Melanocyte of skin (primary cell): Measurements from ENCODE around the gene GNGT2. TPM values are rescaled to one million over a fixed set of nuclear protein-coding genes. Genes with fewer than 3 reads are reported as not detected.

Source experiments
- total RNA-seq, 2 donors: library from RNA; depleted of rRNA; stranded (reverse); fragments of >200 nt; gene quantifications; 2 replicates each; pipeline ENCODE4 v1.2.3, GENCODE V29; 2012

GNGT2 gene
- not detected for total RNA-seq

DNA sequence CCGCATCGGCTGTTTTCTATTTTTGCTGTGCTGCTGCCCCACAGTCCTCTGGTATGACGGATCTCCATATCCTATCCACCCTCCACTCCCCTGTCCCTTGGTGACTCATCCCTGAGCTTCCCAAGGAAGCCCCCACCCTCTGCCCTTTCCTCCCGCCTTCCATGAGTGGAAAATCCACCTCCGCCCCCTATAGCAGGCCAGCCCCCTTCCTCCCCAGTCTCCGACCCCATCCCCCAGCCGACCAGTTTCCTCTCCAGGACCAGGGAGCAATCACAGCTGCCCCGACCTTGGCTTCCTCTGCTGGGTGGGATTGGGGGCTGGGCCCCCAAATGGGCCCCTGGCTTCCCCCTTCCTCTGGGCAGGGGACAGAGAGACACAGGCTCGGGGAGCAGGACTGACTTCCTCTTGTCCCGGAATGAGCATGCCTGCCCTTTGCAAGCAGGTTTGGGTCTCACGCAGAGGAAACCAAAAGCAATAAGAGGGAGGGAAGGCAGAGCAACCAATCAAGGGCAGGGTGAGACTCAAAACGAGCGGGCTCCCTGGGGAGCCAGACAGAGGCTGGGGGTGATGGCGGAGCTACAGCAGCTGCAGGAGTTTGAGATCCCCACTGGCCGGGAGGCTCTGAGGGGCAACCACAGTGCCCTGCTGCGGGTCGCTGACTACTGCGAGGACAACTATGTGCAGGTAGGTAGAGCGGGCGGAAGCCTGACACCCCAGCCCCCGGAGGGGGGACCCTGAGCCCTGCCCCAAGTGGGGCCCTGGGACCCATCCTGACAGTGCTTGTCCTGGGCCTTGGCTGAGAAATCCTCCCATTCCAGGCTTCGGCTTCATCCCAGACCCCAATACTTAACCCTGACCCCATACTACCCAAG is at the start of gene GNGT2, which contains the start of gene ABI3:
Gene GNGT2 (minus strand): TSS at position 417 of the 872 bp plus-strand sequence. CDS start 3,152 bp downstream, outside the sequence.
Gene ABI3 (plus strand): TSS at position 550 of the 872 bp plus-strand sequence. CDS start 18 bp downstream, at position 568.

GRCh38 chr17:49230636-49231562 is 20.5 kb upstream of the GNGT2 start, which contains the start of gene PHOSPHO1:
Gene PHOSPHO1, minus strand, starts transcription at chr17:49230787. Its CDS starts 4,096 bp downstream, at chr17:49226691.

Other genes starting within 250 kb of the GNGT2 start
- gene GIP, start 242.0 kb downstream of the GNGT2 start, total RNA-seq, result not detected
- gene IGF2BP1, start 213.2 kb downstream of the GNGT2 start, total RNA-seq, result not detected
- not detected for gene B4GALNT2, start 77.8 kb downstream of the GNGT2 start, total RNA-seq
- not detected for gene ABI3, start 133 bp upstream of the GNGT2 start, total RNA-seq
- gene PHOSPHO1, start 20.2 kb upstream of the GNGT2 start, total RNA-seq, result under 1 TPM in 1 of 2 donors, not detected in 1; 0.34 TPM
- 10 to 100 TPM; 18.9 to 19.3 TPM for gene ZNF652, start 151.7 kb upstream of the GNGT2 start, total RNA-seq
- 100 to 1,000 TPM; 132 to 214 TPM for gene PHB1, start 204.3 kb upstream of the GNGT2 start, total RNA-seq